Measurements from ENCODE around the gene SLC16A12. TPM values are rescaled to one million over a fixed set of nuclear protein-coding genes. Genes with fewer than 3 reads are reported as not detected.

SLC16A12 gene
- total and polyA plus RNA-seq, 11 donors: 1.7 to 6.6 (median 2.9) TPM

DNA sequence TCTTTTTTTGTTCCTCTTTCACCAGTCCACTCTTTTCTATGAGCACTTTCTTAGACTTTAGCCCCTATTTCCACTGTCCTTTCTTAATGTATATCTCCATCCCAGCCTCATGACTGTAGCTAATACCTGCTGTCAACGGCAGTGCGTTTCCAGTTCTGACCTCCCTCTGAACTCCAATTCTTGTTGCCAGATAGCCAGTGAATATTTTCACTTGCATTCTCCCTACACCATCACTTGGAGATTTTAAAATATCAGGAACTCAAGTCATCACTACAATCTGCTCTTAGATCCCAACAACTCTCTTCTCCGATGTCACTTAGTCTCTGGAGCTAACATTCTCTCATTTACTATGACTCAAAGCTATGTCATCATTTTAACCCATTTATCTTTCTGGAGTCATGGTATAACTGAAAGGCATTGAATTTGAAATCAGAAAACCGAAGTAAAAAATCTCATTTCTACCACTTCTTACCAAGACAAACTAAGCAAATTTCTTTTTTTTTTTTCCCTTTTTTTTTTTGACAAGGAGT lies 5.1 kb upstream of the SLC16A12 start:
- ATAC-seq (no peak), DNase-seq (no peak)
- H3K27me3 ChIP-seq: peaks cover 0 to 24% (median 0%) of the 10 kb centered on the region in 9 donors
- TF ChIP-seq POLR2A (IDR thresholded peaks at IDR 0.05): no peak
- TF ChIP-seq, protein P1, sequence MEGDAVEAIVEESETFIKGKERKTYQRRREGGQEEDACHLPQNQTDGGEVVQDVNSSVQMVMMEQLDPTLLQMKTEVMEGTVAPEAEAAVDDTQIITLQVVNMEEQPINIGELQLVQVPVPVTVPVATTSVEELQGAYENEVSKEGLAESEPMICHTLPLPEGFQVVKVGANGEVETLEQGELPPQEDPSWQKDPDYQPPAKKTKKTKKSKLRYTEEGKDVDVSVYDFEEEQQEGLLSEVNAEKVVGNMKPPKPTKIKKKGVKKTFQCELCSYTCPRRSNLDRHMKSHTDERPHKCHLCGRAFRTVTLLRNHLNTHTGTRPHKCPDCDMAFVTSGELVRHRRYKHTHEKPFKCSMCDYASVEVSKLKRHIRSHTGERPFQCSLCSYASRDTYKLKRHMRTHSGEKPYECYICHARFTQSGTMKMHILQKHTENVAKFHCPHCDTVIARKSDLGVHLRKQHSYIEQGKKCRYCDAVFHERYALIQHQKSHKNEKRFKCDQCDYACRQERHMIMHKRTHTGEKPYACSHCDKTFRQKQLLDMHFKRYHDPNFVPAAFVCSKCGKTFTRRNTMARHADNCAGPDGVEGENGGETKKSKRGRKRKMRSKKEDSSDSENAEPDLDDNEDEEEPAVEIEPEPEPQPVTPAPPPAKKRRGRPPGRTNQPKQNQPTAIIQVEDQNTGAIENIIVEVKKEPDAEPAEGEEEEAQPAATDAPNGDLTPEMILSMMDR (IDR thresholded peaks at IDR 0.05): no peak
- intact Hi-C loops (cut with DNase I): no loop called here
- H3K4me1 ChIP-seq: peaks cover 0 to 6% (median 0%) of the 10 kb centered on the region in 12 donors
- H3K27ac ChIP-seq: no peak overlapping the region
- WGBS, 4 donors: 75 to 81% (median 77%) methylated on average over 4 of the region's 4 CpGs
- peaks cover 0 to 3% (median 0%) of the 10 kb centered on the region in 12 donors for H3K9me3 ChIP-seq
- no peak overlapping the region for H3K4me3 ChIP-seq
- no peaks in the 10 kb centered on the region for H3K36me3 ChIP-seq

DNA sequence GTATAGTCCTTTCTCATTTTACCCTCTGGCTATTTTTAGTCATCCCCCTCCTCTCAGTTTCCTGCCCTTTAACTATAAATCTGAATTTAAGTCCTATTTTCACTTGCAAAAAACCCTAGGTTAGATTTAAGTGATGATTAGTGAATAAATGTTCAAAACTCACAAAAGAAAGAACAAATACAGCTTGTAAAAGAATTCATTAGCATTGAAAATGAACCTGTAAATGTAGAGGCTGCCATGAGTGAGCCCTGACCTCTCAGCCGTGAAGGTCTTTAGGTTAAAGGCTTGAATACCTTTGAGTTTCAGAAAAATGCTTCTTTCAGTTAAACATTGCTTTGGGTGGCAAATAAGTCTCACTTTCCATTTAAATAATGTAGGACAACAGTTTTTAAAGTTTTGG lies 2.0 kb upstream of the SLC16A12 start:
- 82 to 89% (median 86%) methylated on average over 1 of the region's 1 CpG for WGBS, 4 donors
- H3K27ac ChIP-seq: no peak overlapping the region
- peaks cover 0 to 50% (median 0%) of the 10 kb centered on the region in 9 donors for H3K27me3 ChIP-seq
- TF ChIP-seq, protein P1 (IDR thresholded peaks at IDR 0.05): no peak
- no peak for TF ChIP-seq POLR2A (IDR thresholded peaks at IDR 0.05)
- H3K9me3 ChIP-seq: no peaks in the 10 kb centered on the region
- H3K4me1 ChIP-seq: peaks cover 0 to 13% (median 0%) of the 10 kb centered on the region in 12 donors
- ATAC-seq (no peak), DNase-seq (no peak)
- intact Hi-C loops (cut with DNase I): loop anchor here in 1 of 10 donors (5.0 kb wide), 1 partner anchor 55 kb away; no protein-coding TSS in a partner anchor
- H3K4me3 ChIP-seq: no peak overlapping the region
- H3K36me3 ChIP-seq: no peaks in the 10 kb centered on the region

DNA sequence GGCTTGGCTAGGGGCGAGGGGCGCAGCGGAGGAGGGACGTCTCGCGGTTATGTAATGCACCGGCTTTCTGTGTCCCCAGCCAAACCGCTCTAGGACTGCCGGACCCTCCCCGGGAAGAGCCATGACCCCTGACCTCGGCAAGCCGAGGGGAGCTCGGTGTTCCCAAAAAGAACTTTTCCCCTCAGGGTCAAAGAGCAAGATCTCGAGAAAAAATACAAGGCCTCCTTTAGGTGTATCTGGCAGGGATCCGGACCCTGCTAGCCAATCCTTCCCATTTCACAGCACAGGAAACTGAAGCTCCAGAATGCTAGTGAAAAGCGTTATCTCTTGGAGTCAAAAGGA lies 590 bp upstream of the SLC16A12 start:
- Histone ChIP-seq H3K4me3 (peak overlapping the region; percentile 30 to 79 (median 60)), H3K36me3 (no peaks in the 10 kb centered on the region), H3K4me1 (peaks cover 0 to 13% (median 0%) of the 10 kb centered on the region in 12 donors), H3K9me3 (no peaks in the 10 kb centered on the region), H3K27ac (peak overlapping the region in 11 of 12 donors; percentile 41 to 82 (median 75)), H3K27me3 (peaks cover 0 to 60% (median 0%) of the 10 kb centered on the region in 9 donors)
- ATAC-seq (peak in 1 of 4 donors; percentile 6), DNase-seq (peak in 1 of 5 donors; percentile 48)
- 13 to 31% (median 18%) methylated on average over 8 to 16 of the region's 16 CpGs for WGBS, 4 donors
- intact Hi-C loops (cut with DNase I): loop anchor here in 1 of 10 donors (5.0 kb wide), 1 partner anchor 54 kb away; no protein-coding TSS in a partner anchor
- TF ChIP-seq POLR2A (IDR thresholded peaks at IDR 0.05): no peak
- TF ChIP-seq, protein P1 (IDR thresholded peaks at IDR 0.05): no peak

DNA sequence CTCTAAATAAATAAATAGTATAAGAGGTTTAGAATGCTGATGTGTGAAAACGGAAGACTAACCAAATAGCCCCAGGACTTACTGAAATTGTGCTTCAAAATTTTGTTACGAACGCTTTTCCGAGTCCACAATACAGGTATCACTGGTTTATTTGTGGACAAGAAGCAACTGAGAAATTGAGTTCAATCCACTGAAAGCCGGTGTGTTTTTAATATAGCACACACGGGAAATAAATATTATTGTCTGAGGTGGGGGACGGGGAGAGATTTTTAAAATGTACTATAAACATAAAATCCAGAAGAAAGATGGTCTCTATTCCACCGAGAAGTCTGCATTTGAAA lies 598 bp downstream of the SLC16A12 start:
- Histone ChIP-seq H3K27ac (peak overlapping the region in 9 of 12 donors; percentile 41 to 82 (median 77)), H3K4me1 (peaks cover 0 to 13% (median 0%) of the 10 kb centered on the region in 12 donors), H3K4me3 (peak overlapping the region in 11 of 12 donors; percentile 30 to 79 (median 60)), H3K36me3 (no peaks in the 10 kb centered on the region), H3K9me3 (no peaks in the 10 kb centered on the region), H3K27me3 (peaks cover 0 to 65% (median 0%) of the 10 kb centered on the region in 9 donors)
- intact Hi-C loops (cut with DNase I): loop anchor here in 1 of 10 donors (5.0 kb wide), 1 partner anchor 52 kb away; no protein-coding TSS in a partner anchor
- DNase-seq (no peak), ATAC-seq (no peak)
- TF ChIP-seq, protein P1 (IDR thresholded peaks at IDR 0.05): no peak
- TF ChIP-seq POLR2A (IDR thresholded peaks at IDR 0.05): no peak
- WGBS, 4 donors: 29 to 41% (median 31%) methylated on average over 8 of the region's 8 CpGs
